ENCODE measurements around the gene GPR157. TPM values are rescaled to one million over a fixed set of nuclear protein-coding genes. Genes with fewer than 3 reads are reported as not detected.
A peak's percentile ranks its signal among the peaks of the same experiment; 100 is the strongest.
"Not testable (repeated sequence)": the region's sequence is repeated elsewhere in the genome, so short reads cannot be mapped to it uniquely, and the experiment has no call there.

GPR157 gene
- polyA plus RNA-seq (2013, experiment 1 of 2; ENCODE audit: insufficient read length) = 2.3 TPM
- polyA plus RNA-seq (2013, experiment 2 of 2; ENCODE audit: insufficient read length) = 2.0 TPM

- DNase-seq = peak; percentile 50
Observed at GRCh38 chr1:9128520-9129265, at the start of gene GPR157. Gene GPR157 (minus strand): TSS chr1:9129102. CDS start chr1:9129027, 75 bp downstream.

- no peak for DNase-seq
Observed at GRCh38 chr1:9174762-9175161, 45.9 kb upstream of the GPR157 start.

GRCh38 chr1:9174243-9174642 is 45.3 kb upstream of the GPR157 start:
- DNase-seq = peak; percentile 12

- DNase-seq = no peak
Observed at GRCh38 chr1:9169601-9170137, 40.8 kb upstream of the GPR157 start.

- no peak for DNase-seq
Observed at GRCh38 chr1:9167638-9168037, 38.7 kb upstream of the GPR157 start.

GRCh38 chr1:9166289-9167235 is 37.7 kb upstream of the GPR157 start:
- peak; percentile 85 for DNase-seq

- no peak for DNase-seq
Observed at GRCh38 chr1:9165396-9165795, 36.5 kb upstream of the GPR157 start.

GRCh38 chr1:9164919-9165318 is 36.0 kb upstream of the GPR157 start:
- no peak for DNase-seq

GRCh38 chr1:9164532-9164900 is 35.6 kb upstream of the GPR157 start:
- DNase-seq = peak; percentile 40

- no peak for DNase-seq
Observed at GRCh38 chr1:9161963-9162362, 33.1 kb upstream of the GPR157 start.

GRCh38 chr1:9161342-9161741 is 32.4 kb upstream of the GPR157 start:
- no peak for DNase-seq

- no peak for DNase-seq
Observed at GRCh38 chr1:9160079-9160717, 31.3 kb upstream of the GPR157 start.

GRCh38 chr1:9155879-9156278 is 27.0 kb upstream of the GPR157 start:
- no peak for DNase-seq

GRCh38 chr1:9155405-9155804 is 26.5 kb upstream of the GPR157 start:
- DNase-seq = not testable (repeated sequence)

- DNase-seq = no peak
Observed at GRCh38 chr1:9153152-9153551, 24.2 kb upstream of the GPR157 start.

GRCh38 chr1:9152535-9152934 is 23.6 kb upstream of the GPR157 start:
- no peak for DNase-seq

GRCh38 chr1:9151328-9151860 is 22.5 kb upstream of the GPR157 start:
- no peak for DNase-seq

GRCh38 chr1:9150582-9151327 is 21.9 kb upstream of the GPR157 start:
- DNase-seq = no peak

- DNase-seq = no peak
Observed at GRCh38 chr1:9149837-9150581, 21.1 kb upstream of the GPR157 start.

GRCh38 chr1:9149151-9149550 is 20.2 kb upstream of the GPR157 start:
- no peak for DNase-seq

- DNase-seq = no peak
Observed at GRCh38 chr1:9146156-9146555, 17.3 kb upstream of the GPR157 start.

Data from fibroblast of skin of back (primary cell).